OCI-LY7 (cell line): ENCODE measurements around the gene IL21R.

Source experiments
- CTCF ChIP-seq: fragments of 200-600 bp; sonication (generic); conservative IDR thresholded peaks from 2 replicates; pipeline ENCODE4 v1.5.1; 2014; ENCODE audit warnings: mild to moderate bottlenecking, antibody characterized with exemption, low read length, moderate library complexity, mixed read lengths
- EZH2phosphoT487 ChIP-seq: fragments of 200-600 bp; sonication (generic); IDR thresholded peaks from 2 replicates; pipeline ENCODE4 v1.6.1; 2018; ENCODE audit warnings: low read depth, borderline replicate concordance, mild to moderate bottlenecking, mixed run types, antibody characterized with exemption, low read length, moderate library complexity, mixed read lengths

DNA sequence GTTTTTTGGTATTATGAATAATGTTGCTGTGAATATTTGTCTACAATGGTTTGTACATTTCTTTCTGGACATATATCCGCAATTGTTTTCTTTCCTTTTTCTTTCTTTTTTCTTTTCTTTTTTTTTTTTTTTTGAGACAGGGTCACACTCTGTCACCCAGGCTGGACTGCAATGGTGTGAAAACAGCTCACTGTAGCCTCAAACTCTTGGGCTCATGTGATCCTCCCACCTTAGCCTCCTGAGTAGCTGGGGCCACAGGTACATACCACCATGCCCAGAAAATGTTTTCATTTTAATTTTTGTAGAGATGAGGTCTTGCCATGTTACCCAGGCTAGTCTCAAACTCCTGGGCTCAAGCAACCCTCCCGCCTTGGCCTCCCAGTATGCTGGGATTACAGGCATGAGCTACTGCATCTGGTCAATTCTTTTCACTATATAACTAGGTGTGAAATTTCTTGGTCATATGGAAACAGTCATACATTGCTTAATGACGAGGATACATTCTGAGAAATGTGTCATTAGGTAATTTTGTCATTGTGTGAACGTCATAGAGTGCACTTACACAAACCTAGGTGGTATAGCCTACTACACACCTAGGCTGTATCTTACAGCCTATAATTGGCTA is 15.2 kb downstream of the IL21R start:
- TF ChIP-seq CTCF (no peak), EZH2phosphoT487 (no peak)
